Activated CD4-positive, alpha-beta T cell treated with anti-CD3 and anti-CD28 coated beads, Interleukin-2, Interleukin-6, amounts not matched to agents 100 ng/mL and 50 ng/mL, durations not matched to agents 16 hours and 8 hours (primary cell): ENCODE measurements around the gene LAMA3.

ENCODE experiments used
- DNase-seq: peaks from one replicate; pipeline ENCODE4 v3.0.0-alpha.2; 2020

Gene LAMA3

DNA sequence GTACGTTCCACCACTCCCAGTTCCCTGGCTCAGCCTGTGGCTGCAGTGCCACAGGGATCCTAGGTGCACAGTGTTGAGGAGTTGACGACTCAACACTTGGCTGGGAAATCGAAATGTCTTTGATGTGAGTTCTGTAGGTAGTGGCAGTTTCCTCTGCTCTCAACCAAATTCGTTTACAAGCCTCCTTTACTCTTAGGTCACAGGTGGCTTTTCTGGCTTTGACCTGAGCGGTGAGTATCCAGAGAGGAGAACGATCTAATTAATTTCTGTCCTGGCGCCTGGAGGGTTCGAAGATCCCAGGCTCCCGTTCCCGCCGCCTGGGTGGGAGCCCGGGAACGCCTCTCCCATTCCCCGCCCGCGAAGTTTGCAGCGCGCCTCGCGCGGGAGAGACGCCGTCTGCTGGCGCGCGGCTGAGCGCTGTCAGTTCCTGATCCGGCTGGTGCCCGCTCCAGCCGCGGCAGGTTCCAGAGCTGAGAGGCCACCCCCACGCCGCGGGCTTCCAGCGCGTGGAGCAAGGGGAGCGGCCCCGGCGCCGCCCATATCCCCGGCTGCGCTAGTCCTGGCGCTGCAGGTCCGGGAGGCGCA lies at the start of gene LAMA3:
Gene LAMA3 (plus strand): TSS at position 423 of the 585 bp plus-strand sequence. CDS start 231 bp downstream, outside the sequence.
- peak; percentile 26 for DNase-seq

DNA sequence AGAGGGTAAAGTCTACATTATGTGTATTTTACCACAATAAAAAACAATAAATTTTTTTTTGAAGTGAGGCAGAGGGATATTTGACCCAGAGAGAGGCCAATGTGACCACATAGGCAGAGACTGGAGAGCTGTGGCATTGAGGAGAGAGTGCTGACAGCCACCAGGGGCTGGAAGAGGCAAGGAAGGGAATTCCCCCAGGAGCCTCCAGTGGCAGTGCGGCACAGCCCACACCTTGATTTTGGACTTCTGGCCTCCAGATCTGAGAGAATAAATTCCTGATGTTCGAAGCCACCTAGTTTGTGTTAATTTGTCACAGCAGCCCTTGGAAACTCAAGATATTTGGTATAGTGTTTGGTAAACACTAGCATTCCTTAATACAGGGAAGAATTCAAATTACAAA lies 49.2 kb upstream of the LAMA3 start:
- DNase-seq = no peak

DNA sequence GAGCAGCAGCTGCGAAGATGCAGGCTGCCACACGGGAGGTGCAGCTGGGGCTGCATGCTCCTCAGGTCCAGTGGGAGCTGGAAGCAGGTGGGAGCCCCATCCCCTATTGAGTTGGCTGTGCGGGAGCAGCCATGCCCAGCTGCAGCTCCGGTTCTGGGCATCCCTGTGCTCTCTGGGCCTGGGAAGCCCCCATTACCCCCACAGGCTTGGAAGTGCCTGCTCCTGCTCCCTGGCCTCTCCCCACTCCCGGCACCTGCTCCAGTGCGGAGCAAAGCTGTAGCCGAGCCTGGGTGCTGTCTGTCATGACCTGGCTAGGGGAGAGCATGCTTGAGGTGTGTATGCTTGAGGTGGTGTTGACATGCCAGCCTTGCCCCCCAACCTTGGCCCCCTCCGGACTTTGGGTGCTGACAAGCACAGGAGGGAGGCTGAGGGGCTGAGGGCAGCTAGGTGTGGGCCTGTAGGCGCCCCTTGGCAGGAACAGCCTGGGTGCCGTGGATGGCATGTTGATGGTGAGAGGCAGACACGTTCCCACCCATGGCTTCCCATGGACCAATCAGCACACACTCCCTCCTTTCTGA lies 48.0 kb upstream of the LAMA3 start:
- DNase-seq = no peak

DNA sequence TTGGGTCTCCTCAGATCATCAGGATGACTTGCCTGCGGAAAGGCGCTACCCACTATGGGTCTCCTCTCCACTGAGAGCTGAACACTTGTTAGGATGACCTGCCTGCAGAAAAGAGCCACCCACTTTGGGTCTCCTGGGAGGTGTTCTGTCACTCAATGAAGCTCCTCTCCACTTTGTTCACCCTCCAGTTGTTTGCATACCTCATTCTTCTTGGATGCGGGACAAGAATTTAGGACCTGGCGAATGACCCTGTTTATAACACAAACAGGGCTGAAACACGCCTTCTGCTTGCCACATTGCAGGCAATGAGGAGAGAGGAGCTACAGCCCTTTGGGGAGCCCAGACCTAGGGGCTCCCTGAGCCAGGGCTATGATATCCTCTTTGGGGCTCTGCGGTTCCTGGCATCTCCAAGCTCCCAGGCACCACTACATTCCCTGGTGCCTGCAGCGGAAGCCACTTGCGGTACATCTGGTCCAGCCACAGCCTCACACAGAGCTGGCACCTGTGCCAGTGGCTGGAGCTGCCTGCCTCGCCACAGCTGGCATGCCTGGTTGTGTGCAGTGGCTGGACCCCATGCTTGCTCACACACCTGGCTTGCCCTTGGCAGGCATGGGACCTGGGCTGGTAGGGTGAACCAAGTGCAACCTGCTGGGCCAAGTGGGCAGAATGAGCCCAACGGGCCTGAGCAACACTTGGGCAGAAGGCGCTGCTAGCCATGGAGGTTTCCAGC lies 47.2 kb upstream of the LAMA3 start:
- DNase-seq = no peak

DNA sequence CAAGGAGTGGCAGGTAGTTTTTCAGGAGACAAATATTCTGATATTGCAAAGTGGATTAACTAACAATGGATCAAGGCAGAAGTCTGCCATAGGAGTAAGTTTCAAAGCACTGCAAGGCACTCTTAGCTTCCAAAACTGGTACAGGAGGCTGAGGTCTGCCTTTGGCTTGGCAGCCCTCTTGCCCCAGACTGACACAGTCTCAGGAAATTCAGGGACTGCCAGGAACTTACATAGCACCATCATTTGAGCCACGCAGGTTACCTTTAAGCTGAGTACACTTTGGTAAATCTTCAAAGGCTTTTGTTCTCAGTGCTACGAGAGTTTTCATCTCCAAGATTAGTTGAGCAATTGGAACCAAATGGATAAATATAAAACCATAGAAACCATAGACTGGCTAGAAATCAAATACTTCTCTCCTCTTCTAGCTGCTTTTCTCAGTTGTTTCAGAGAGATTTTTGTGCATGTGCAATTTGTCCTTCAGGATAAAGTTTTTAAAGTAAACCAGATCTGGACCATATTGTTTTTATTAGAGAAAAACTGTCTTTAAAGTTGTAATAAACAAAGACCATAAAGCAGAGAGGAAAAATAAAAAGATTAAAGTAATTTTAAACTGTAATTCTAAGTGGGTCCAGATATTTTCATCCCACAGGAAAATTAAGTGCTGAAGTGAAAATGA lies 45.3 kb upstream of the LAMA3 start:
- DNase-seq = no peak

DNA sequence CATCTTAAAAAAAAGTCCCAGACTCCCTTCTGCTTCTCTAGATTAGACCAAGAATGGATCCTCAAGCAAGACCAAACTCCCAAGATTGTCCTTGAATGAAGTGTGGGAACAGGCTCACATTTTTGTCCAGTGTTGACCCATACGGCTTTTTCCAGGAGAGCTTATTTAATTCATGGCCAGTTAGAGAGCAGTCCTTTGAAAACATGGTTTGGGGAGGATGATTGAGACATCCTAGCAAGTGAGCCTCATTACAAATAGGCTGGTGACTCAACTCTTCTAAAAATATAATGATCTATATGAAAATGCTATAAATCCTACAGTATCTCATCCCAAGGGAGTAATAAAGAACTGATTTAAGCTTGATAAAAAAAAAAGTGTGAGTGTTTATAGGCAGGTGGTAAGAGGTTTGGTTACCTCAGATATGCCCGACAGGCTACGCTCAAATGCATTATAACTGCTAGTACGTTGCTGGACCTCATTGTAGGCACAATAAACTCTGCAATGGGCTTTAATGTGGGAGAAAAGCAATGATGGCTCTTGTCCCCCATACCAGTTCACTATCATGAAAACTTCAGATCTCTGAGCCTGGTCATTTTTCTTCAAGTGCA lies 43.6 kb upstream of the LAMA3 start:
- no peak for DNase-seq

DNA sequence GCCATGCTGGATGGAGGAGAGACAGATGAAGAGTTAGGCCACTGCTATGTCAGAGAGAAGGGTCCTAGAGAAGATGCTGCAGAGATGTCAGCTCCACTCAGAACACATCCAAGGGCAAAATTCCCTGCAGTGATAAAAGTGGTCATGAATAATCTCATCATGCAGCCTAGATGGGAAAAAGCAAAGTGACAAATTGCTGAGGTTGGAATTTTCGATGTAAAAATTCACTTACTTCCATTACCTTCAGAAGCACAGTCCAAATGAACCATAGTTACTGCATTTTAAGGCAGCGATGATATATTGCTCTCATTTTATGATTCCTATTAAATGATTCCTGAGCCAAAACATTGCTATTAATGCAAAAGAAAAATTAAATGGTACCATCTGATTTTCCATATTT lies 43.0 kb upstream of the LAMA3 start:
- no peak for DNase-seq

DNA sequence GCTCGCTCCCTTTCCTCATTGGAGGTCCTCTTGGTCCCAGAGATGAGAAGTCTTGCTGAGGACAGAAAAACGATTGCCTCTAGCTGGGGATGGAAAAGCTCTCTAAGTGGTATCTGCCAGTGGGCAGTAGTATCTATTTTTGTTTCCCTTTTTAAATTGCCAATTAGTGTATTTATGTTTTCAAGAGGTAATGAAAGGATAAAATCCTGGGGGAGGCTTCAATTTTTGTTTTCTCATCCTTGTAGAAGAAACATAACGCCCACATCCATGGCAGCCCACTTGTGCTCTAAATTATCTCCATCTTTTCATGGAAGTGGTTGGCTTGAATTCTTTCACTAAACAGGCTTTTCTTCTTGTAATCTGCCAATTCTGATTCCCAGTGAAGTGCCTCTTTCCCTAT lies 40.8 kb upstream of the LAMA3 start:
- no peak for DNase-seq

GRCh38 chr18:23648940-23649607 lies 40.2 kb upstream of the LAMA3 start:
- DNase-seq = no peak

GRCh38 chr18:23650968-23651927 lies 38.0 kb upstream of the LAMA3 start:
- no peak for DNase-seq

GRCh38 chr18:23652232-23652631 lies 37.0 kb upstream of the LAMA3 start:
- DNase-seq = no peak

GRCh38 chr18:23658285-23658684 lies 31.0 kb upstream of the LAMA3 start:
- DNase-seq = no peak

GRCh38 chr18:23661735-23662308 lies 27.4 kb upstream of the LAMA3 start:
- DNase-seq = peak; percentile 17

DNA sequence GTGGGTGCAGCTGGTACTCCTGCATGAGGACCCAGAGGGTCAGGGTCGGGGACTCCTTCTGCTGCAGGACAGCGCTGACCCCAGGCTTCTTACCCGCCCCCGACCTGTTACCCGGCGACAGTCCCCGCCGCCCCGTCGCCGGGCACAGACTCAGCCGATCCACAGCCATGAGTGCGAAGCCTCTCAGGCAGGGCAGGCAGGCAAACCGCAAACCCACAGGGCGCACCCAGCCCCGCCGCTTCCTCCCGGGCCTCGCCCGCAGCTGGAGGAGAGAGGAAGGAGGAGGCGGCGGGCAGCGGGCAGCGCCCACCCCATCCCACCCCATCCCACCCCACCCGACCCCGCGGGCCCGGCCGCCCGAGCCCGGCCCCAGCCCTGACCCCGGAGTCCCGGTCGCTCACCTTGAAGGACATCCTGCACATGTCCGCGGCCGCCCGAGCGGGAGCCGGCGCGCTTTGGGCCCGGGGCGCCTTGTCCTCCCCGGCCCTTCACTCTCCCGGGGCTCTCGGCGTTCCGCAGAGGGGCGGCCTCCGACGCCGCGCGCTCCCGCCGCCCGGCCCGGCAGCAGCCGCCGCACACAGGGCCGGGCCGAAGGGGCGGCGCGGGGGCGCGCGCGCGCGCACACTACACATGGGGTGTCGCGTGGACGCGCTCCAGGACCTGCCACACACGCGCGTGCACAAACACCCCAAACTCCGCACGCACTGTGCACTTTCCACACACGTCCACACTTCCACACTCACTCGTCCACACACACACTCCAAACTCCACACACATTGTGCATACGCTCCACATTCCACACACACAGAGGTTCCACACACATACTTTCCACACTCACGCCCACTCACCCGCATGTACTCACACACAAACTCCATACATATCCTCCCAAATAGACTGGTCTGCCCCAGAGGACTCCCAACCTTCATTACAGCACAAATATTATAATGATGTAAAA lies 26.7 kb upstream of the LAMA3 start, which contains the start of gene ANKRD29:
Gene ANKRD29 (minus strand): TSS at position 603 of the 955 bp plus-strand sequence. CDS start 181 bp downstream, at position 422.
- peak; percentile 53 for DNase-seq

DNA sequence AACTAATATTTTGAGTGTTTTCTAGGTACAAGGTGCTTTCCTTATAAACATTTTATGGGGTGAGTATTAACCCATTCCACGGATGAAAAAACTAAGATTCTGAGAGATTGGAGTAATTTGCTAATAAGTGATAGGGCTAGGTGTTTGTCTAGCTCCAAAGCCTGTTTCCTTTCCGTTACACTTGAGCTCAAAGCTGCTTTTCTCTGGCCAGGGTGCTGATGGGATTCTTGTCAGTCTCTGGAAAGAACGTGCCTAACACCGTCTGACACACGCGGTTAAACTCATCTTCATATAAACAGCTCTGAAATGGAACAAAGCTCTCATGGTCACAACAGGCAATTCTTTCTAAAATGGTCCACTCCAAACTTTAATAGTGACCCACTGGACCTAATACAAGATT lies 24.6 kb upstream of the LAMA3 start:
- no peak for DNase-seq

GRCh38 chr18:23667114-23667513 lies 22.1 kb upstream of the LAMA3 start:
- DNase-seq = no peak

DNA sequence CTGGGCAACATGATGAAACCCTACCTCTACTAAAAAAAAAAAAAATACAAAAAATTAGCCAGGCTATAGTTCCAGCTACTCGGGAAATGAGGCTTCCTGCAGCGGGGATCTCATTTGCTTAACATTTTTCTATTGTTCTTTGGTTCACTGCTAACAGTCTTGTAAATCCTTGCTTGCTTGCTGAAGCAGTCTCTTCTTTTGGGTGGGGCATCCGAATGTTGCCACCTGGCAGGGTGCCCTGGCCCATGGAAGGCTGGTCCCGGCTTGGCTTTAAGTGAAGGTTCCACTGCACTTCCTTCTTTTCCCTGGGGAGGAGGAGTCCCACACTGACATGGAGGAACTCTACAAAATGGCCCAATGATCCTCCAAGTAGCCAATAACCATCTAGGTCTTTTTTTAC lies 20.5 kb upstream of the LAMA3 start:
- no peak for DNase-seq

DNA sequence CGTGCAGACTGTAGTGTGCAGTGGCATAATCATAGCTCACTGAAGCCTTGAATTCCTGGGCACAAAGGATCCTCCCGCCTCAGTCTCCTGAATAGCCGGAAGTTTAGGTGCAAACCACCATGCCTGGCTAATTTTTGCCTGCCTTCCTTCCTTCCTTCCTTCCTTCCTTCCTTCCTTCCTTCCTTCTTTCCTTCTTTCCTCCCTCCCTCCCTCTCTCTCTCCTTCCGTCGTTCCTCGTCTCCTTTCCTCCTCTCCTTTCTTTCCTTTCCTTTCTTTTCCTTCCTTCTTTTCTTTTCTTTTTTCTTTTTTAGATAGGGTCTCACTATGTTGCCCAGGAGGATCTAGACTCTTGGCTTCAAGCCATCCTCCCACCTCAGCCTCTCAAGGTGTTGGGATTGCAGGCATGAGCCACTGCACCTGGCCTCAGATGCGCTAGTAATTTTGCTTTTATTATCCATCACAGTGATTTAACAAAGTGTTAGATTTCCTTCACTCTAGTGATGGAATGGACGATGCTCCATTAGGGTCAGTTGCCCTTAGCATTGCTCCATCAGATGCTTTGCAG lies 20.0 kb upstream of the LAMA3 start:
- no peak for DNase-seq

- DNase-seq = no peak
These were observed 19.3 kb upstream of the LAMA3 start for GRCh38 chr18:23669804-23670405.
